ENCODE data around the gene ELMO1. TPM values are rescaled to one million over a fixed set of nuclear protein-coding genes. Genes with fewer than 3 reads are reported as not detected.

The ELMO1 gene
- total RNA-seq, 4 donors from 2014 or later, result 24.6 to 120 (median 71.9) TPM

DNA sequence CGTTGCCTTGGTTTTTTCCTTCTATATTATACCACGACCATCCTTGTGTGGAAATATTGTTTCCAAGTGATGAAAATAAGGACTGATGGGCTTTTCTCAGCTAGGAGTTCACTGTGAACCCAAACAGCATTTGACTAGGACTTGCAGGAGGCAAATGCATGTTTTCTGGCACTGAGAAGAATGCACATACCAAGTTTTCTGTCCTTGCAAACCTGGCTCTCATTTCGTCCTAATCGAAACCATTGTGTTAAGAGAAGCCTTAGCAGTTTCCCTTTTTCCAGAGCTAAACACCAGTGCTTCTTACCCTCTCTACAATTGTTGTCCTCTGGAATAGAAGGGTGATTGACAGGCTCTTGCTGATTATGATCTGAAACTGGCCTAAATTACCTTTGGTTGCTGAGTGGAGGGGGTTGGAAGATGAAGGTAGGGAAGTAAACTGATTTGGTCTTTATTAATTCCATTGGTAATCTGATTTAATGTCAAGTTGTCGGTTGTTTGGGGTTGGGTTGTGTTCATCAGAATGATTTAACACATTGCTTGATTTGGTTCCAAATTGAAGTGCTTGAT, 33.1 kb upstream of the ELMO1 start:
- Histone ChIP-seq H3K9me3 (no peaks in the 10 kb centered on the region), H3K4me3 (no peak overlapping the region), H3K36me3 (no peaks in the 10 kb centered on the region), H3K27ac (no peak overlapping the region), H3K27me3 (no peaks in the 10 kb centered on the region), H3K4me1 (no peaks in the 10 kb centered on the region)
- WGBS, 2 donors (ENCODE audit: low coverage in 1 of 2), result 78 to 83% methylated on average over 3 to 5 of the region's 5 CpGs
- intact Hi-C loops (cut with DNase I; ENCODE audit: low total_unique reads), result no loop called here
- no peak for DNase-seq
- TF ChIP-seq EP300 (IDR thresholded peaks at IDR 0.05; ENCODE audit: low read depth) (no peak), POLR2AphosphoS5 (IDR thresholded peaks at IDR 0.05) (no peak), POLR2A (IDR thresholded peaks at IDR 0.05) (no peak)
- TF ChIP-seq, protein P1, sequence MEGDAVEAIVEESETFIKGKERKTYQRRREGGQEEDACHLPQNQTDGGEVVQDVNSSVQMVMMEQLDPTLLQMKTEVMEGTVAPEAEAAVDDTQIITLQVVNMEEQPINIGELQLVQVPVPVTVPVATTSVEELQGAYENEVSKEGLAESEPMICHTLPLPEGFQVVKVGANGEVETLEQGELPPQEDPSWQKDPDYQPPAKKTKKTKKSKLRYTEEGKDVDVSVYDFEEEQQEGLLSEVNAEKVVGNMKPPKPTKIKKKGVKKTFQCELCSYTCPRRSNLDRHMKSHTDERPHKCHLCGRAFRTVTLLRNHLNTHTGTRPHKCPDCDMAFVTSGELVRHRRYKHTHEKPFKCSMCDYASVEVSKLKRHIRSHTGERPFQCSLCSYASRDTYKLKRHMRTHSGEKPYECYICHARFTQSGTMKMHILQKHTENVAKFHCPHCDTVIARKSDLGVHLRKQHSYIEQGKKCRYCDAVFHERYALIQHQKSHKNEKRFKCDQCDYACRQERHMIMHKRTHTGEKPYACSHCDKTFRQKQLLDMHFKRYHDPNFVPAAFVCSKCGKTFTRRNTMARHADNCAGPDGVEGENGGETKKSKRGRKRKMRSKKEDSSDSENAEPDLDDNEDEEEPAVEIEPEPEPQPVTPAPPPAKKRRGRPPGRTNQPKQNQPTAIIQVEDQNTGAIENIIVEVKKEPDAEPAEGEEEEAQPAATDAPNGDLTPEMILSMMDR (IDR thresholded peaks at IDR 0.05), result no peak
- in situ Hi-C loops (cut with MboI; ENCODE audit: low pct_ligation_motif_present in 1 of 4, low pct_unique_long_range_greater_than_20kb in 1 of 4, low sequenced_read_pairs in 3 of 4), result no loop called here

DNA sequence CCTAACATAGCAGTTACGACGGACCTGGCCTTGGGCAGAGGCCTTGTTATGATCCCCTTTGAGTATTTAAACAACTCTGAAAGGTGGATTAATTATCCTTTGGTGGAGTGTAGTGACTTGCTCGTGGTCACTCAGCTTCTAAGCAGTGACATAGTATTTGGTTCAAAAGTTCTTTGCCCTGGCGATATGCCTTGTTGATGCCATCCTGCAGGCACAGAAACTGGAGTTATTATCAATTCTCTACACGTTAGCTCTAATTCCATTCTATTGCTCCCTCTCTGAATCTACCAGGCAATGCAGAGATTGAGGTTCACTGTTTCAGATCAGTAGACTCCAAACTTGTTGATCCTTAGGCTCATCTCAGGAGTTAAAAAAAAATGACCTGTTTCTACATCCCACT, 32.5 kb upstream of the ELMO1 start:
- in situ Hi-C loops (cut with MboI; ENCODE audit: low pct_ligation_motif_present in 1 of 4, low pct_unique_long_range_greater_than_20kb in 1 of 4, low sequenced_read_pairs in 3 of 4) (no loop called here), intact Hi-C loops (cut with DNase I; ENCODE audit: low total_unique reads) (no loop called here)
- Histone ChIP-seq H3K4me1 (no peaks in the 10 kb centered on the region), H3K36me3 (no peaks in the 10 kb centered on the region), H3K27me3 (no peaks in the 10 kb centered on the region), H3K27ac (no peak overlapping the region), H3K9me3 (no peaks in the 10 kb centered on the region), H3K4me3 (no peak overlapping the region)
- no peak for DNase-seq
- TF ChIP-seq POLR2A (IDR thresholded peaks at IDR 0.05) (no peak), POLR2AphosphoS5 (IDR thresholded peaks at IDR 0.05) (no peak), EP300 (IDR thresholded peaks at IDR 0.05; ENCODE audit: low read depth) (no peak)
- TF ChIP-seq, protein P1 (IDR thresholded peaks at IDR 0.05), result no peak
- WGBS, 2 donors (ENCODE audit: low coverage in 1 of 2), result 78 to 80% methylated on average over 4 to 5 of the region's 5 CpGs

DNA sequence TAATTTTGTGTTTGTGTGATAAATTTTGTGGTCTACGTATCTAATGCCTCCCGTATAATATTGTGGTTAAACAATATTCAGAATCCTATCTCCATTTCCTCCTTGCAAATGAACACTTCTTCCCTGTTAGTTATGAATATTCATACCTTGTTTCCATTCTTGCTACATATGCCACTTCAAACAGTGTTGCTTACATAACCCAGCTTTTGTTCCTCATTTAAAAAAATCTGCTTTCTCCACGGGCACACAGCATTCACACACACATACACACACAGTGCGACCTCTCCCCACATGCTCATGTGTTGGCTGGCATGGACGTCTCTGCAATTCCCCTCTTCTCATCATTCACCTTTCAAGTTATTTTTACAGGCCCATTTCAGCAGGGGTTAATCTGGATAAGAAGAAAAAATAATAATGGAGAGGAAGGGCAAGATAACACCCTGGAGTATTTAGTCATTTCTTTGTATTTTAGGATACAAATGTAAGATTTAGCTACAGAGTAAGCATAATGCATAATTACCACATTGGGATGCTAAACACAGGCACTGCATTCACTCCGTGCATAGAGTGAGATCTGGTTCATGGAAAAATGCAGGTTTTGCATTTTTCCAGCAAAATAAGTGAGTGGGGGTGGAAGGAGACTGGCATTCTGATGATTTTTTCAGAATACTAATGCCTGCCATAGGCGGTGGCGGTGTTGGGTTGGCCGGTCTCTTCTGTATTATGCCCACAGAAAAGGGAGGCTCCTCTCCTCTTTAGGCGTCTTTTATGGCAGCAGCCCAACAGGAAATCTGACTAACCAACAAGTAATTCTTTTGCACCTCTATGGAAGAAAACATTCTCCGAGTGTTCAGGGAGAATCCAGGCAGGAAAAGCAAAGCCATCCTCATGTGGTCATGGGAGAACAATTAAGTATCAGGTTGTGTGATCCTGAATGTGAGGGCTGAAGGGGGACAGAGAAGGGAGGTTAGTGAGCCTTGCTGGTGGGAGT, 31.7 kb upstream of the ELMO1 start:
- Histone ChIP-seq H3K4me1 (no peaks in the 10 kb centered on the region), H3K4me3 (no peak overlapping the region), H3K36me3 (no peaks in the 10 kb centered on the region), H3K27me3 (no peaks in the 10 kb centered on the region), H3K9me3 (no peaks in the 10 kb centered on the region), H3K27ac (no peak overlapping the region)
- WGBS, 2 donors (ENCODE audit: low coverage in 1 of 2), result 73 to 74% methylated on average over 11 of the region's 11 CpGs
- in situ Hi-C loops (cut with MboI; ENCODE audit: low pct_ligation_motif_present in 1 of 4, low pct_unique_long_range_greater_than_20kb in 1 of 4, low sequenced_read_pairs in 3 of 4) (no loop called here), intact Hi-C loops (cut with DNase I; ENCODE audit: low total_unique reads) (no loop called here)
- no peak for DNase-seq
- TF ChIP-seq EP300 (IDR thresholded peaks at IDR 0.05; ENCODE audit: low read depth) (no peak), POLR2AphosphoS5 (IDR thresholded peaks at IDR 0.05) (no peak), POLR2A (IDR thresholded peaks at IDR 0.05) (no peak)
- TF ChIP-seq, protein P1 (IDR thresholded peaks at IDR 0.05), result no peak

DNA sequence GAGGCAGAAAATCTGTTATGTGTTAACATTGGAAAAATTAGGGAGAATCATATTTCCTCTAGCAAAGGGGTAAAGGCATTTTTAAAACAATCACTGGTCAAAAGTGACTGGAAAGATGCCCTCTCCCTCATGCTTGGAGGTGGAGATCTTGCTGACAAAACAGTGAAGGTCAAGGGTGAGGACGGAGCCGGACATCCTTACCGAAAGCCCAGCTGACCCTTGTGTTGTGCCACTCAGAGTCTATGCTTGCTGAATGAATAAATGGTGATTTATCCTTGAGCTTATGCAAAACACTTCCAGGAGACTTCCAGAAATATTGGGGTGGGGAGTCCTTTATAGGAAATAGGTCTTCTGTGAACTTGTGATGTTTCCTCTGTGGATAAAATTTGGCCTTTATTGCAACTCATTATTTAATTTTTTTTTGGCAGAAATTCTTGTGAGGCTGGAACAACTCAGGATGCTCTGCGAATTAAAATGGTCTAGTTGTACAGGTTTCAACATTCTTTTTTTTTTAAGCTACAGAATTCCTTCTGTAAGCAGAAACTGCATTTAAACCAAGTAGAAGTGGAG, 28.3 kb upstream of the ELMO1 start:
- 75% methylated on average over 4 of the region's 4 CpGs; no CpG with 5 or more reads in 1 of the 2 donors for whole genome bisulfite sequencing, 2 donors (ENCODE audit: low coverage in 1 of 2)
- H3K27ac ChIP-seq, result no peak overlapping the region
- no peak for DNase-seq
- no peak overlapping the region for H3K4me3 ChIP-seq
- intact Hi-C loops (cut with DNase I; ENCODE audit: low total_unique reads) (no loop called here), in situ Hi-C loops (cut with MboI; ENCODE audit: low pct_ligation_motif_present in 1 of 4, low pct_unique_long_range_greater_than_20kb in 1 of 4, low sequenced_read_pairs in 3 of 4) (no loop called here)
- H3K4me1 ChIP-seq, result no peaks in the 10 kb centered on the region
- no peaks in the 10 kb centered on the region for H3K9me3 ChIP-seq
- TF ChIP-seq EP300 (IDR thresholded peaks at IDR 0.05; ENCODE audit: low read depth) (no peak), POLR2A (IDR thresholded peaks at IDR 0.05) (no peak), POLR2AphosphoS5 (IDR thresholded peaks at IDR 0.05) (no peak)
- TF ChIP-seq, protein P1 (IDR thresholded peaks at IDR 0.05), result no peak
- H3K36me3 ChIP-seq, result no peaks in the 10 kb centered on the region
- H3K27me3 ChIP-seq, result no peaks in the 10 kb centered on the region

All from transverse colon (tissue), 4 donors.